IPS-NIHi7 (cell line): ENCODE results near the gene CLEC2L.
A peak's percentile ranks its signal among the peaks of the same experiment; 100 is the strongest.

Experiments used
- DNase-seq: peaks from one replicate; pipeline ENCODE4 v3.0.0; 2012; ENCODE audit warnings: mixed read lengths; ENCODE audit errors: extremely low spot score

The CLEC2L gene

GRCh38 chr7:139557857-139558581 lies 34.5 kb downstream of the CLEC2L start:
- peak; percentile 65 for DNase-seq

- DNase-seq: no peak
These were observed 36.0 kb downstream of the CLEC2L start for GRCh38 chr7:139559364-139560105.

GRCh38 chr7:139560199-139560598 lies 36.7 kb downstream of the CLEC2L start:
- no peak for DNase-seq

- DNase-seq: no peak
These were observed 37.2 kb downstream of the CLEC2L start for GRCh38 chr7:139560678-139561077.

- DNase-seq: no peak
These were observed 39.0 kb downstream of the CLEC2L start for GRCh38 chr7:139562491-139562890.

GRCh38 chr7:139562961-139563565 lies 39.6 kb downstream of the CLEC2L start:
- no peak for DNase-seq

GRCh38 chr7:139563856-139564255 lies 40.4 kb downstream of the CLEC2L start:
- no peak for DNase-seq

GRCh38 chr7:139566075-139566474 lies 42.6 kb downstream of the CLEC2L start:
- no peak for DNase-seq

GRCh38 chr7:139566736-139567646 lies 43.5 kb downstream of the CLEC2L start:
- DNase-seq: peak; percentile 43

- no peak for DNase-seq
These were observed 44.3 kb downstream of the CLEC2L start for GRCh38 chr7:139567647-139568345.

- no peak for DNase-seq
These were observed 44.8 kb downstream of the CLEC2L start for GRCh38 chr7:139568346-139568675.

- no peak for DNase-seq
These were observed 45.5 kb downstream of the CLEC2L start for GRCh38 chr7:139568813-139569490.

GRCh38 chr7:139570119-139570518 lies 46.6 kb downstream of the CLEC2L start:
- DNase-seq: peak; percentile 60

GRCh38 chr7:139570626-139571025 lies 47.1 kb downstream of the CLEC2L start:
- no peak for DNase-seq

- DNase-seq: peak; percentile 37
These were observed 47.7 kb downstream of the CLEC2L start for GRCh38 chr7:139571190-139571589.

GRCh38 chr7:139571651-139572050 lies 48.2 kb downstream of the CLEC2L start:
- DNase-seq: no peak

- no peak for DNase-seq
These were observed 48.6 kb downstream of the CLEC2L start for GRCh38 chr7:139572071-139572470.

GRCh38 chr7:139572704-139573385 lies 49.4 kb downstream of the CLEC2L start:
- DNase-seq: no peak

- DNase-seq: no peak
These were observed 50.4 kb downstream of the CLEC2L start for GRCh38 chr7:139573871-139574270.
